Measurements from ENCODE around the gene OXSR1.
"Not testable (repeated sequence)": the region's sequence is repeated elsewhere in the genome, so short reads cannot be mapped to it uniquely, and the experiment has no call there.

Gene OXSR1

GRCh38 chr3:38173834-38174418 lies 8.6 kb downstream of the OXSR1 start:
- H3K27ac ChIP-seq, result no peak overlapping the region
- TF ChIP-seq ZFX (IDR thresholded peaks at IDR 0.05; ENCODE audit: borderline replicate concordance) (no peak), CTCF (IDR thresholded peaks at IDR 0.05) (no peak)

GRCh38 chr3:38177181-38177580 lies 11.8 kb downstream of the OXSR1 start:
- TF ChIP-seq CTCF (IDR thresholded peaks at IDR 0.05), result no peak
- no peak for TF ChIP-seq ZFX (IDR thresholded peaks at IDR 0.05; ENCODE audit: borderline replicate concordance)
- H3K27ac ChIP-seq, result no peak overlapping the region

- TF ChIP-seq ZFX (IDR thresholded peaks at IDR 0.05; ENCODE audit: borderline replicate concordance) (no peak), CTCF (IDR thresholded peaks at IDR 0.05) (no peak)
- no peak overlapping the region for H3K27ac ChIP-seq
Observed at GRCh38 chr3:38186781-38187180, 21.4 kb downstream of the OXSR1 start.

- TF ChIP-seq CTCF (IDR thresholded peaks at IDR 0.05) (no peak), ZFX (IDR thresholded peaks at IDR 0.05; ENCODE audit: borderline replicate concordance) (no peak)
- H3K27ac ChIP-seq, result no peak overlapping the region
Observed at GRCh38 chr3:38190481-38190881, 25.1 kb downstream of the OXSR1 start.

- H3K27ac ChIP-seq, result not testable (repeated sequence)
Observed at GRCh38 chr3:38202931-38203330, 37.6 kb downstream of the OXSR1 start.

GRCh38 chr3:38203690-38204089 lies 38.4 kb downstream of the OXSR1 start:
- H3K27ac ChIP-seq, result no peak overlapping the region
- TF ChIP-seq CTCF (IDR thresholded peaks at IDR 0.05) (no peak), ZFX (IDR thresholded peaks at IDR 0.05; ENCODE audit: borderline replicate concordance) (no peak)

GRCh38 chr3:38204599-38205471 lies 39.5 kb downstream of the OXSR1 start:
- H3K27ac ChIP-seq, result no peak overlapping the region
- no peak for TF ChIP-seq CTCF (IDR thresholded peaks at IDR 0.05)
- TF ChIP-seq ZFX (IDR thresholded peaks at IDR 0.05; ENCODE audit: borderline replicate concordance), result no peak

All from 22Rv1 (cell line).